Right atrium auricular region (tissue), 2 donors: ENCODE data around the gene TSPAN18. TPM values are rescaled to one million over a fixed set of nuclear protein-coding genes. Genes with fewer than 3 reads are reported as not detected.

Experiments
- DNase-seq: peaks from one replicate; pipeline ENCODE4 v3.0.0-alpha.2; 2019; ENCODE audit warnings: low spot score
- H3K27ac ChIP-seq, 2 donors: fragments of 200-600 bp; sonication (generic); 1 replicate in 1 of 2; 2 replicates in 1 of 2; pipeline ENCODE4 v1.5.1; 2016 to 2019
- H3K27me3 ChIP-seq, 2 donors: fragments of 200-600 bp; sonication (generic); one replicate each; pipeline versions ENCODE4 v1.5.1 to v1.6.0; 2017 to 2019
- H3K36me3 ChIP-seq: fragments of 200-600 bp; sonication (generic); one replicate; pipeline ENCODE4 v1.5.1; 2016
- H3K4me1 ChIP-seq, 2 donors: fragments of 200-600 bp; sonication (generic); one replicate each; pipeline versions ENCODE4 v1.5.1 to v1.6.0; 2017 to 2019
- H3K4me3 ChIP-seq, 2 donors: fragments of 200-600 bp; sonication (generic); 1 replicate in 1 of 2; 2 replicates in 1 of 2; pipeline ENCODE4 v1.5.1; 2017 to 2019; ENCODE audit warnings: mild to moderate bottlenecking in 1 of 2, moderate library complexity in 1 of 2
- H3K9me3 ChIP-seq, 2 donors: fragments of 200-600 bp; sonication (generic); one replicate each; pipeline ENCODE4 v1.5.1; 2019
- CTCF ChIP-seq, 2 donors: fragments of 200-600 bp; sonication (generic); IDR thresholded peaks; one replicate each; pipeline ENCODE4 v1.5.1; 2019; ENCODE audit warnings: antibody characterized with exemption in 2 of 2
- total RNA-seq, 2 donors: library from RNA; depleted of rRNA; stranded (reverse); fragments of >200 nt; gene quantifications; one replicate each; pipeline ENCODE4 v1.1.0, GENCODE V29; 2016

Gene TSPAN18
- total RNA-seq, 2 donors from 2014 or later: 76.3 to 79.3 TPM

- no peaks in the 10 kb centered on the region for H3K27me3 ChIP-seq
- no peak for DNase-seq
- no peak overlapping the region for H3K4me3 ChIP-seq
- H3K36me3 ChIP-seq: no peaks in the 10 kb centered on the region
- H3K9me3 ChIP-seq: no peaks in the 10 kb centered on the region
- H3K27ac ChIP-seq: peak overlapping the region; percentile 44 to 59
- no peak for TF ChIP-seq CTCF (IDR thresholded peaks at IDR 0.05)
- H3K4me1 ChIP-seq: peaks cover 0 to 74% of the 10 kb centered on the region in 2 donors
Observed at GRCh38 chr11:44733877-44734276, 7.1 kb downstream of the TSPAN18 start.

- Histone ChIP-seq H3K4me1 (peaks cover 0 to 71% of the 10 kb centered on the region in 2 donors), H3K4me3 (no peak overlapping the region), H3K9me3 (no peaks in the 10 kb centered on the region), H3K36me3 (no peaks in the 10 kb centered on the region), H3K27ac (peak overlapping the region; percentile 44 to 59), H3K27me3 (no peaks in the 10 kb centered on the region)
- DNase-seq: no peak
- TF ChIP-seq CTCF (IDR thresholded peaks at IDR 0.05): no peak
Observed at GRCh38 chr11:44734843-44735381, 8.2 kb downstream of the TSPAN18 start.

- Histone ChIP-seq H3K27ac (peak overlapping the region in 1 of 2 donors; percentile 36), H3K36me3 (no peaks in the 10 kb centered on the region), H3K9me3 (no peaks in the 10 kb centered on the region), H3K27me3 (no peaks in the 10 kb centered on the region), H3K4me1 (peaks cover 0 to 71% of the 10 kb centered on the region in 2 donors), H3K4me3 (no peak overlapping the region)
- no peak for TF ChIP-seq CTCF (IDR thresholded peaks at IDR 0.05)
- no peak for DNase-seq
Observed at GRCh38 chr11:44736791-44737190, 10.0 kb downstream of the TSPAN18 start.

GRCh38 chr11:44737245-44738085, 10.7 kb downstream of the TSPAN18 start:
- H3K27ac ChIP-seq: peak overlapping the region in 1 of 2 donors; percentile 4
- H3K4me3 ChIP-seq: no peak overlapping the region
- no peaks in the 10 kb centered on the region for H3K9me3 ChIP-seq
- no peaks in the 10 kb centered on the region for H3K27me3 ChIP-seq
- TF ChIP-seq CTCF (IDR thresholded peaks at IDR 0.05): no peak
- no peaks in the 10 kb centered on the region for H3K36me3 ChIP-seq
- H3K4me1 ChIP-seq: peaks cover 0 to 70% of the 10 kb centered on the region in 2 donors
- DNase-seq: no peak

- no peaks in the 10 kb centered on the region for H3K9me3 ChIP-seq
- H3K36me3 ChIP-seq: no peaks in the 10 kb centered on the region
- DNase-seq: no peak
- H3K4me1 ChIP-seq: peaks cover 0 to 72% of the 10 kb centered on the region in 2 donors
- no peak overlapping the region for H3K4me3 ChIP-seq
- H3K27ac ChIP-seq: no peak overlapping the region
- TF ChIP-seq CTCF (IDR thresholded peaks at IDR 0.05): no peak
- H3K27me3 ChIP-seq: no peaks in the 10 kb centered on the region
Observed at GRCh38 chr11:44738791-44739190, 12.0 kb downstream of the TSPAN18 start.
